Activated CD4-positive, alpha-beta T cell treated with anti-CD3 and anti-CD28 coated beads, Interleukin-2, Interleukin-6, amounts not matched to agents 100 ng/mL and 50 ng/mL, durations not matched to agents 16 hours and 8 hours (primary cell): Measurements from ENCODE around the gene ZNF22.

Experiments used
- DNase-seq: peaks from one replicate; pipeline ENCODE4 v3.0.0-alpha.2; 2020

Gene ZNF22

DNA sequence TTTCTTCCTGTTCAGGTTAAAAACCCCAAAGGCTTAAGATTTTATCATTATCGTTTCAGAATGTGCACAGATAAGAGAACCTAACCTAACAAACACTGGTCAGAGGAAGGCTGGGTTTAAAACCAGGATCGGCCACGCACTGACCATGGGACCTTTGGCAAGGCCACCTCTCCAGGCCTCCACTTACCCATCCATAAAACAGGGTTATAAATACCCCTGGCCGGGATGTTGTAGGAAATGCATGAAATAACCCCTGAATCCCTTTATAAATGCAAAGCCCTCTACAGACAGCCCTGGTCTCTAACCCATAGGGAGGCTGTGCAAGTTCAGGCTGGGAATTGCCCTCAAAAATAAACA lies 22.5 kb upstream of the ZNF22 start:
- no peak for DNase-seq

GRCh38 chr10:44978570-44979280 lies 22.0 kb upstream of the ZNF22 start, which contains the start of gene DEPP1:
DEPP1 (minus strand) TSS chr10:44978809; CDS start chr10:44978030, 779 bp downstream.
- DNase-seq, result no peak

DNA sequence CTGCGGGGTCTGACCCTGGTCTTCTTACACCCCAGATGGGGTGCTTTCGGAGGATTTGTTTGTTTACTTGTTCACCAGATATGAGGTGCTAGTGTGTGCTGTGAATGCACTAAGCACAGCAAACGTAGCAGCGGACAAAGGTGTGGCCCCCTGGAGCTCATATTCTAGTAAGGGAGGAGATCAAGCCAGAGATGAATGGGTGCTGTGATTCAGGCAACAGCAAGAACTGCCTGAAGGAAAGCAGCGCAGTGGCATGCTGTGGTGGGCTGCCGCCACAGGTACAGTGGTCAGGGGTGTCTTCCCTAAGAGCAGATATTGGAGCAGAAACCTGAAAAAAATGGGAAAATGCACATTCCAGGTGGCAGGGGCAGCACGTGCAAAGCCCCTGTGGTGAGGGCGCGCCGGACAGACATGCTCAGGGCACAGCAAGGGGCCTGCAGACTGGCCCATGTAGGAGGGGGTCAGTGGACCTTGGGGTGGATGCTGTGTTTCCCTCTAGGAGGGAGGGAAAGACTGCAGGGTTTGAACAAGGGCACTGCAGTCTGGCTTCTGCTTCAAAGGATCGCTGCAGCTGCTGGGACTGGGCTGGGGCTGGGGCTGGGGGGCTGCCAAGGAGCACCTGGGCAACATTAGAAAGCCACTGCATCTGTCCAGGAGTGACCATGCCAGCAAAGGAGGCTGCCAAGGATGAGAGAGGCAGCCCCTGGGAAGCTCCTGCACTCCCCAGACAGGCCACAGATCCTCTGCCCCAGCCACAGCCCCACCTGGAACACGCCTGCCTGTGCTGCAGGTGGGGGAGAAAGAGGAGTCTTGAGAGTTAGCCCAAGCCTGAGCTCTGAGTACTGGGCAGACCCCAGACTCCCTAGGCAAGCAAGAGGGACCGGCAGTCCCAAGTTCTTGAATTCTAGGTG lies 21.2 kb upstream of the ZNF22 start:
- no peak for DNase-seq

- no peak for DNase-seq
Measured at GRCh38 chr10:44980309-44981171, 20.2 kb upstream of the ZNF22 start.

DNA sequence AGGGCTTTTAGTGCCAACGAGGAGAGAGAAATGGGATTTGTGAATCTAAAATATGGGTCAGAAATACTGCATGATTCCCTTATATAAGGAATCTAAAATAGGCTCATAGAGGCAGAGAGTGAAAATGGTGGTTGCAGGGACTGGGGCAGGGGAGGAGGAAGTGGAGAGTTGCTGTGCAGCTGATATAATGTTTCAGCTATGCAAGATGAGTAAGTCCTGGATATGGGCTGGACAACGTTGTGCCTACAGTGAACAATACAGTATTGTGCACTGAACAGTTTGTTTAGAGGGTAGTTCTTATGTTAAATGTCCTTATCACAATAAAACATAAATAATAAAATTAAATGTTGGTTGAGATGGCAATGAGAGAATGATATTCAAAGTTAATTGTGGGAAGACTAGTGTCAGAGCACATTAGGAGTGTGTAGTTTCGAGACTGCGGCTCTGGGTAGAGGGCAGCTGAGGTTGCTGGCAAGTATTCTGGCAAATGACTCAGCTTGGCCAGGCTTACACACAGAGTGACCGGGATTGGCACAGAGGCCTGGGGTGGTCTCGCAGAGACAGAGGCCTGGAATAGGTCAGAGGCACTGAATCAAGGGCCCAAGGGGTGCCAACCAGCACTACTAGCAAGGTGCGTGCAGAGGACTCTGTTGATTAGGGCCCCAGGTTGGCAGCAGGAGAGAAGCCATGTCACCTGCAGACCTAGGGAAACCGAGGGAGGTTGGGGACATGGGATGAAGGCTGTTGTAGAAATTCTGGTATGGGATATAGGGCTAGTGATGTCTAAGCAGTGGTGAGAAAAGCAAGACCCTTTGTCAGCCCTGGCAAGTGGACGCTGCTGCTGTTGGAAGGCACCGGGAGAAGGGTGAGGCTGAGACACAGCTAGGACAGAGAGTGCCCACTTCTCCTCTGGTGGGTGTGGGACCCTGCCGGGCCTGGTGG lies 19.3 kb upstream of the ZNF22 start:
- no peak for DNase-seq

DNA sequence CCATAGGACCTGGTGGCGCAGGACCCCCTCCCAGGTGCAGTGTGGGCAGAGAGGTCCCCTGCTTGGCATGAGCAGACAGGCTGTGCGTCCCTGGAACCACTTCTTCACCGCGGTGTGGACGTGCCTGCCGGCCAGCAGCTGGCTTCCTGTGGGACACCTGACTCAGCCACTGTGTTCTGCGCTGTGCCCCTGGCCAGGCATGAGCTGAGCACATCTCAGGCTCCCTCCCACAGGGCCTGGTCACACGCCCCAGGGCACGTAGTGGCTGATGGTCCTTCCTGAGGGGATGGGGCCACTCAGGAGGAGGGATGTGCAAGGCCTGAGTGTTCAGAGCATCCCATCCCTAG lies 18.6 kb upstream of the ZNF22 start:
- no peak for DNase-seq

- no peak for DNase-seq
Measured at GRCh38 chr10:44982496-44982895, 18.2 kb upstream of the ZNF22 start.

DNA sequence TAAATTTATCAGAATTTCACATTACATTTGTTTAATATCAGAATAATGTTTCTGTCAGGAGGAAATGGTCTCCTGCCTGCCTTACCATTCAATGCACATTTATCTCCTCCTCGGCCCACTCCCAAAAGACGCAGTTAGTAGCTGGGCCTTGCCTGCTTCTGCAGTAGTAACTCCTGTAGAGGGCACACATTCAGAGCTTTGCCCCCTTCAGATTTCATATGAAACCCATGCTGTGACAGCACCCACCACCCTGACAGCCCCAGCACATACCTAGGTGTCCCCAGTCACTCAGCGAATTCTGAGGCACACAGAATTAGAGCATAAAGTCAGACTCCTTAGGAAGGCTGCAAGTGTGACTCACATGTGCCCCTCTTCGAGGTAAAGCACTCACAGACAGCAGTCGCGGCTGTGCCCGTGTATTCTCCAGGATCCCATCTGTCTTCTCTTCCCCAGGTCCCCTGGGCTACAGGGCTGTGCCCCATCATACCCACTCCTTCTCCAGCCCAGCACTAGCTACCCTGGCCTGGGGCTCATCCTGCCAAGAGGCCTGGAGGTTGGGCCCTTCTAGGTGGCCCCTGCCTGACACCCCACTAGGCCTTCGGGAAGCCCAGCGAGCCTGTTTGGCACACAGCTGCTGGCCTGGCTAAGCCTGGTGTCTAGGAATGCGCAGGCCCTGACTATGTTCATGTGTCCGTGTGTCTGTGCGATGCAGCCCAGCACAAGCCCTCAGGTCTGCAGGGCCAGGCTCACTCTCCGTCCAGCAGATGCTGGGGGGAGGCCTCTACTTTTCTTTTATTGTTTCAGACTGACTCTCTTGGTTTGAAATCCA lies 17.4 kb upstream of the ZNF22 start:
- DNase-seq, result no peak

- no peak for DNase-seq
Measured at GRCh38 chr10:44983895-44984278, 16.8 kb upstream of the ZNF22 start.

- no peak for DNase-seq
Measured at GRCh38 chr10:44984671-44985101, 16.0 kb upstream of the ZNF22 start.

DNA sequence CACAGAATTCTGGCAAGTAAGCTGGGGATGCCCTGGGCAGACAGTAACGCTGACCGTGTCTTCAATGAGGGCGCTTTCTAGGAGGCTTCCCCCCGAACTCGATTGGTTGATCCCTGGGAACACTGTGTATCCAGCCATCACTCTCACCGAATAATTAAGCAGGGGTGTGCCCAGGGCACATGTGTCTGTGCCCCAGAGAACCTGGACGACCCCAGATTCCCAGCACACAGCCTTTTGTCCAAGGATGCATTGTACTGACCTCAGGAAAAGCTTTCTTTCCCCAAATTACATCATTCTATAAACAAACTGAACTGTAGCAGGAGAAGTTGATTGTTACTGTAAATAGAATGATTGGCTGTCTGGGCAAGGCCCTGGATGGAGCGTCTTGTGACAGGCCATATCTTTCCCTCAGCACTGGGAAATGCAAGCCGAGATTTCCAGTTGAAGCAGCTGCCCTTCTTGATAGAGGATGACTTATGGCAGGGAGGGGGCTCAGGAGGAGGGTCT lies 15.5 kb upstream of the ZNF22 start:
- DNase-seq, result no peak

GRCh38 chr10:44986179-44986578 lies 14.5 kb upstream of the ZNF22 start:
- DNase-seq, result no peak

DNA sequence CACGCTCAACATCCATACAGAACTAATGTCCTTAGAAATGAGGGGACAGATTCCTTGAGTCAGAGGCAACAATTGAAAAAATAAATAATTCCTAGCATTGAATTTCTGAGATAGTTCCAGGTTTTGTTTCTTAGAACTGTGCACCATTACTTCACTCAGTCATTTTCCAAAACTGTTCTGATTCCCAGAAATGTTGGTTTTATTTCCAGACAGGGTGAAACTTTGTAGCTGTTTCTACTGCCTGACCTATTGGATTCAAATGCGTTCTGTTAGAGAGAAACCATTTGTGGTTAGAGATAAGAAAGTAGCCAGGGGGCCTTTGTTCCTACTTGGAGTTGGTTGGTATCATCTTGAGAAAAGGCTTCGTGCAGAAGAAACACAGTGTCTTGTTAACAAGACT lies 14.1 kb upstream of the ZNF22 start:
- no peak for DNase-seq

GRCh38 chr10:44988957-44989585 lies 11.7 kb upstream of the ZNF22 start:
- no peak for DNase-seq

DNA sequence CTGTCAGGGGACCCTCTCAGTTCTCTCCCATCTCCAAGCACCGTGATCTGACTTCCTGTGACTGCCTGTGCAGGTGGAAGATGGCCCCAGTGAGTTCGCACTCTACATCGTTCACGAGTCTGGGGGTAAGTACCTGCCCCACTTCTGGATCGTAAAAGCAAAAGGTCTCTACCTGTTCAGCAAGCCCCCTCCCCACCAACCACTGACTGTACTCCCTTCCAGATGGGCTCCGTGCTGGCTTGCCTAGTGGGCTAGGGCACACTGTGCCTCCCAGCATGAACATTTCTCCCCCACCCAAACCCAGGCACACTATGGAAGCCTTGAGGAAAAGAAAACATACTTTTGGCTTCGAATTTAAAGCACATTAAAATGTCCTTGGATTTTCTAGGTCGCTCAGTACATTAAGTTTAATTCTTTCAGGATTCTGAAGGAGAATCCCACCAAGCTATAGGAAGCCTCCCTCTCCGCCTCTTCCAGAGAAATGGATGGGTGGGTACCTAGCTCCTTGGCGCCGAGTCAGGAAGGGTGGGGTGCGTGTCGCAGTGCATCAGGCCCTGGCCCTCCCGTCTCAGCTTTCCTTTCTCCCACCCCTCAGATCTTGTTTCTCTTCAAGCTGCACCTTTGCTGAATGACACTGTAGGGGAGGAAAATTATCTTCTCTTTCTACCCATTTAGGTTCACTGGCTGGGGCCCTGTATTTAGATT lies 11.0 kb upstream of the ZNF22 start:
- DNase-seq, result no peak

DNA sequence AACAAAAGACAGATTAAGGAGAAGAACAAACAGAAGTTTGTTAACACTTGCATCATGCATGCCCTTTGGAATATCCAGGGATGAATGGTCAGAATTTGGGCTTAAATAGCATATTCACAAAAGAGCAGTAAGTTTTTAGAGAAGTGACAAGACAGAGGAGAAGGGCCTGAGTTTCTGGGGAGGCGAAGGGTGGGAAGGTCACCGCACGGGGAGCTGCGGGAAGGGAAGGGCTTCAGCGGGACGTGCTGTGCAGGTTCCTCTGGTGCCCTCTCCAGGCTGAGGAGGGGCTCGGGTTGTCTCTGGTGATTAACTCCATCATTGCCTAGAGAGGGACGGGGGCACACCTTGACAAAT lies 10.4 kb upstream of the ZNF22 start:
- no peak for DNase-seq

- DNase-seq, result no peak
Measured at GRCh38 chr10:44990965-44991364, 9.8 kb upstream of the ZNF22 start.

DNA sequence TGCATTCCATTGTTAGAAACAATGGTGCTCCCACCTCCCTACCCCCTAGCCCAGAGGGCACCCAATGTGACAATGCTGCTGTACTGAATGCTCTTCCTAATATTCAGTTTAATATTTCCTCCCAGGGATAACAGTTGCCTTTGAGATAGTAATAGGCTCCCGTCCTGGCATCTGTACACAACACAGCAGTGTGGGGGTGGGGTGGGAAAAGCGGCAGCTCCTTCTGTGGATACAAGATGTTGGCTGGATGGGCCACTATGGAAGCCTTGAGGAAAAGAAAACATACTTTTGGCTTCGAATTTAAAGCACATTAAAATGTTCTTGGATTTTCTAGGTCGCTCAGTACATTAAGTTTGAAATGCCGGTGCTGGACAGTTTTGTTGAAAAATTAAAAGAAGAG lies 9.2 kb upstream of the ZNF22 start:
- no peak for DNase-seq

GRCh38 chr10:44992070-44992731 lies 8.5 kb upstream of the ZNF22 start:
- no peak for DNase-seq
